GM12891 (cell line): ENCODE data around the gene MCM7.
A peak's percentile ranks its signal among the peaks of the same experiment; 100 is the strongest.

Experiments
- DNase-seq: peaks from one replicate; pipeline ENCODE4 v3.0.0; 2011; ENCODE audit warnings: low spot score; ENCODE audit not compliant: insufficient read length
- FAIRE-seq: peaks from 2 replicates; lab custom pipeline; 2011; peaks lifted over from hg19 to GRCh38; lab: Jason Lieb, UNC
- PAX5 ChIP-seq: IDR thresholded peaks from 2 replicates; pipeline ENCODE4 v1.6.1; 2011; ENCODE audit warnings: low read length, moderate library complexity, mild to moderate bottlenecking; ENCODE audit not compliant: insufficient read depth, severe bottlenecking
- POLR2A ChIP-seq: IDR thresholded peaks from 2 replicates; pipeline ENCODE4 v1.6.1; 2011; ENCODE audit warnings: low read depth, low read length, control low read depth
- POLR2AphosphoS5 ChIP-seq: IDR thresholded peaks from 2 replicates; pipeline ENCODE4 v1.6.1; 2011; ENCODE audit warnings: low read depth, low read length, control low read depth
- POU2F2 ChIP-seq: IDR thresholded peaks from 2 replicates; pipeline ENCODE4 v1.6.1; 2011; ENCODE audit warnings: low read depth, mild to moderate bottlenecking, control low read depth, low read length, moderate library complexity
- SPI1 ChIP-seq: IDR thresholded peaks from 2 replicates; pipeline ENCODE4 v1.6.1; 2011; ENCODE audit warnings: low read depth, low read length, control low read depth
- TAF1 ChIP-seq: IDR thresholded peaks from 2 replicates; pipeline ENCODE4 v1.6.1; 2011; ENCODE audit warnings: low read depth, low read length, control low read depth

The MCM7 gene

GRCh38 chr7:100095704-100096103 lies 5.5 kb downstream of the MCM7 start:
- FAIRE-seq = no peak

GRCh38 chr7:100095289-100095688 lies 5.9 kb downstream of the MCM7 start:
- TF ChIP-seq POLR2AphosphoS5 (peak; percentile 55), POLR2A (no peak), PAX5 (no peak), SPI1 (no peak)
- FAIRE-seq (no peak), DNase-seq (no peak)

More at GRCh38 chr7:100095704-100096103, 5.5 kb downstream of the MCM7 start:
- DNase-seq = no peak
- TF ChIP-seq POU2F2 = no peak
- TF ChIP-seq PAX5 = no peak
- TF ChIP-seq TAF1 = no peak
- TF ChIP-seq POLR2A = no peak
- TF ChIP-seq SPI1 = no peak
- no peak for TF ChIP-seq POLR2AphosphoS5

GRCh38 chr7:100093925-100094486 lies 7.2 kb downstream of the MCM7 start:
- no peak for DNase-seq
- no peak for FAIRE-seq
- no peak for TF ChIP-seq SPI1
- TF ChIP-seq POLR2AphosphoS5 = peak; percentile 76; the same call in 1 of the 2 replicates

- TF ChIP-seq PAX5 = no peak
- TF ChIP-seq SPI1 = no peak
- TF ChIP-seq POLR2A = no peak; the same call in 1 of the 2 replicates
- no peak for TF ChIP-seq POU2F2
- TF ChIP-seq POLR2AphosphoS5 = no peak
- TF ChIP-seq TAF1 = no peak
- no peak for FAIRE-seq
Measured at GRCh38 chr7:100093498-100093897, 7.7 kb downstream of the MCM7 start.

GRCh38 chr7:100093054-100093453 lies 8.1 kb downstream of the MCM7 start:
- FAIRE-seq (no peak), DNase-seq (no peak)
- TF ChIP-seq POLR2A = no peak; the same call in 1 of the 2 replicates
- no peak for TF ChIP-seq PAX5
- TF ChIP-seq POLR2AphosphoS5 = 0 out of 2 replicates have a peak, but pooled peaks have one; percentile 67
- no peak for TF ChIP-seq TAF1

More at GRCh38 chr7:100093498-100093897, 7.7 kb downstream of the MCM7 start:
- DNase-seq = no peak

GRCh38 chr7:100091411-100092181 lies 9.6 kb downstream of the MCM7 start:
- DNase-seq (no peak), FAIRE-seq (no peak)
- TF ChIP-seq POLR2AphosphoS5 (peak; percentile 83), TAF1 (no peak), POU2F2 (peak; percentile 71; the same call in 1 of the 2 replicates), POLR2A (peak; percentile 65; the same call in 1 of the 2 replicates), SPI1 (no peak)

- TF ChIP-seq POLR2AphosphoS5 (no peak), POU2F2 (no peak), TAF1 (no peak), SPI1 (no peak), PAX5 (no peak), POLR2A (no peak; the same call in 1 of the 2 replicates)
- no peak for DNase-seq
- no peak for FAIRE-seq
Measured at GRCh38 chr7:100090527-100091410, 10.4 kb downstream of the MCM7 start.

GRCh38 chr7:100089458-100090196 lies 11.6 kb downstream of the MCM7 start:
- TF ChIP-seq POLR2AphosphoS5 = no peak
- no peak for TF ChIP-seq TAF1
- no peak for TF ChIP-seq SPI1
- no peak for FAIRE-seq

More at GRCh38 chr7:100089458-100090196, 11.6 kb downstream of the MCM7 start:
- no peak for DNase-seq
